GM11168 (cell line): ENCODE data around the gene C7.

Experiments used
- in situ Hi-C: fragments of 300-500 bp; cut with MboI; formaldehyde crosslinking; loops from one replicate; pipeline ENCODE4 v1.12.0; 2022; ENCODE audit warnings: low sequenced_read_pairs; ENCODE audit not compliant: unreplicated experiment

Gene C7

GRCh38 chr5:40915341-40915926 lies 6.1 kb downstream of the C7 start:
- in situ Hi-C loops: no loop called here

GRCh38 chr5:40916226-40916625 lies 6.9 kb downstream of the C7 start:
- in situ Hi-C loops: no loop called here

- in situ Hi-C loops: no loop called here
Measured at GRCh38 chr5:40928886-40929448, 19.7 kb downstream of the C7 start.

GRCh38 chr5:40932766-40933165 lies 23.5 kb downstream of the C7 start:
- in situ Hi-C loops: no loop called here

GRCh38 chr5:40937075-40937474 lies 27.8 kb downstream of the C7 start:
- in situ Hi-C loops: no loop called here

GRCh38 chr5:40939753-40940152 lies 30.5 kb downstream of the C7 start:
- in situ Hi-C loops: no loop called here

GRCh38 chr5:40945111-40945510 lies 35.8 kb downstream of the C7 start:
- in situ Hi-C loops: no loop called here

GRCh38 chr5:40955313-40955712 lies 46.0 kb downstream of the C7 start:
- in situ Hi-C loops: no loop called here

- in situ Hi-C loops: no loop called here
Measured at GRCh38 chr5:40957048-40957447, 47.8 kb downstream of the C7 start.

- in situ Hi-C loops: no loop called here
Measured at GRCh38 chr5:40958811-40959210, 49.5 kb downstream of the C7 start.

- in situ Hi-C loops: no loop called here
Measured at GRCh38 chr5:40960037-40960436, 50.7 kb downstream of the C7 start.

GRCh38 chr5:40962207-40962955 lies 53.1 kb downstream of the C7 start:
- in situ Hi-C loops: no loop called here

GRCh38 chr5:40972434-40972833 lies 63.1 kb downstream of the C7 start:
- in situ Hi-C loops: no loop called here

- in situ Hi-C loops: no loop called here
Measured at GRCh38 chr5:40973364-40974004, 64.2 kb downstream of the C7 start.

GRCh38 chr5:40976041-40976440 lies 66.7 kb downstream of the C7 start:
- in situ Hi-C loops: no loop called here

- in situ Hi-C loops: no loop called here
Measured at GRCh38 chr5:40976836-40977235, 67.5 kb downstream of the C7 start.

- in situ Hi-C loops: no loop called here
Measured at GRCh38 chr5:40981420-40981819, 72.1 kb downstream of the C7 start.

- in situ Hi-C loops: no loop called here
Measured at GRCh38 chr5:40983781-40984180, 74.5 kb downstream of the C7 start.

GRCh38 chr5:40984884-40985283 lies 75.6 kb downstream of the C7 start:
- in situ Hi-C loops: no loop called here

GRCh38 chr5:40985501-40985900 lies 76.2 kb downstream of the C7 start:
- in situ Hi-C loops: no loop called here

GRCh38 chr5:40986666-40987065 lies 77.4 kb downstream of the C7 start:
- in situ Hi-C loops: no loop called here
